ENCODE data around the gene TUBGCP2.

TUBGCP2 gene

GRCh38 chr10:133277277-133277992 is 31.2 kb downstream of the TUBGCP2 start:
- no peak for DNase-seq (ENCODE audit: low read depth)
- no peak for TF ChIP-seq CTCF (IDR thresholded peaks at IDR 0.05; ENCODE audit: control insufficient read depth, extremely low read depth, insufficient read depth)
- no peak overlapping the region for H3K4me3 ChIP-seq (ENCODE audit: low read depth, low read length)

GRCh38 chr10:133276435-133277201 is 32.1 kb downstream of the TUBGCP2 start, which contains the start of gene ADAM8:
Gene ADAM8 (minus strand): TSS chr10:133276868. CDS start chr10:133276817, 51 bp downstream.
- no peak for TF ChIP-seq CTCF (IDR thresholded peaks at IDR 0.05; ENCODE audit: control insufficient read depth, extremely low read depth, insufficient read depth)
- no peak within 1 kb of the TSS for H3K4me3 ChIP-seq (ENCODE audit: low read depth, low read length)
- no peak for DNase-seq (ENCODE audit: low read depth)

- TF ChIP-seq CTCF (IDR thresholded peaks at IDR 0.05; ENCODE audit: control insufficient read depth, extremely low read depth, insufficient read depth): no peak
- DNase-seq (ENCODE audit: low read depth): no peak
- H3K4me3 ChIP-seq (ENCODE audit: low read depth, low read length): no peak overlapping the region
These were observed 32.6 kb downstream of the TUBGCP2 start for GRCh38 chr10:133276100-133276434.

- H3K4me3 ChIP-seq (ENCODE audit: low read depth, low read length): no peak overlapping the region
- DNase-seq (ENCODE audit: low read depth): no peak
- no peak for TF ChIP-seq CTCF (IDR thresholded peaks at IDR 0.05; ENCODE audit: control insufficient read depth, extremely low read depth, insufficient read depth)
These were observed 33.0 kb downstream of the TUBGCP2 start for GRCh38 chr10:133275684-133276092.

GRCh38 chr10:133274751-133275683 is 33.7 kb downstream of the TUBGCP2 start:
- no peak for TF ChIP-seq CTCF (IDR thresholded peaks at IDR 0.05; ENCODE audit: control insufficient read depth, extremely low read depth, insufficient read depth)
- no peak for DNase-seq (ENCODE audit: low read depth)
- no peak overlapping the region for H3K4me3 ChIP-seq (ENCODE audit: low read depth, low read length)

GRCh38 chr10:133273534-133274143 is 35.0 kb downstream of the TUBGCP2 start:
- no peak overlapping the region for H3K4me3 ChIP-seq (ENCODE audit: low read depth, low read length)
- no peak for TF ChIP-seq CTCF (IDR thresholded peaks at IDR 0.05; ENCODE audit: control insufficient read depth, extremely low read depth, insufficient read depth)
- DNase-seq (ENCODE audit: low read depth): no peak
